Right renal cortex interstitium (tissue), 3 donors: ENCODE data around the gene PDE6A. TPM values are rescaled to one million over a fixed set of nuclear protein-coding genes. Genes with fewer than 3 reads are reported as not detected.

ENCODE experiments used
- DNase-seq, 3 donors: peaks; one replicate each; pipeline ENCODE4 v3.0.0-alpha.2; 2013; ENCODE audit warnings: low read depth in 3 of 3, low spot score in 2 of 3
- polyA plus RNA-seq, 3 donors: library from polyadenylated mRNA; unstranded; fragments of 120-200 nt; gene quantifications; one replicate each; pipeline ENCODE4 v1.2.1, GENCODE V29; 2013; ENCODE audit not compliant: insufficient read length in 3 of 3

Gene PDE6A
- polyA plus RNA-seq, 3 donors, result 0.10 to 0.14 (median 0.14) TPM

DNA sequence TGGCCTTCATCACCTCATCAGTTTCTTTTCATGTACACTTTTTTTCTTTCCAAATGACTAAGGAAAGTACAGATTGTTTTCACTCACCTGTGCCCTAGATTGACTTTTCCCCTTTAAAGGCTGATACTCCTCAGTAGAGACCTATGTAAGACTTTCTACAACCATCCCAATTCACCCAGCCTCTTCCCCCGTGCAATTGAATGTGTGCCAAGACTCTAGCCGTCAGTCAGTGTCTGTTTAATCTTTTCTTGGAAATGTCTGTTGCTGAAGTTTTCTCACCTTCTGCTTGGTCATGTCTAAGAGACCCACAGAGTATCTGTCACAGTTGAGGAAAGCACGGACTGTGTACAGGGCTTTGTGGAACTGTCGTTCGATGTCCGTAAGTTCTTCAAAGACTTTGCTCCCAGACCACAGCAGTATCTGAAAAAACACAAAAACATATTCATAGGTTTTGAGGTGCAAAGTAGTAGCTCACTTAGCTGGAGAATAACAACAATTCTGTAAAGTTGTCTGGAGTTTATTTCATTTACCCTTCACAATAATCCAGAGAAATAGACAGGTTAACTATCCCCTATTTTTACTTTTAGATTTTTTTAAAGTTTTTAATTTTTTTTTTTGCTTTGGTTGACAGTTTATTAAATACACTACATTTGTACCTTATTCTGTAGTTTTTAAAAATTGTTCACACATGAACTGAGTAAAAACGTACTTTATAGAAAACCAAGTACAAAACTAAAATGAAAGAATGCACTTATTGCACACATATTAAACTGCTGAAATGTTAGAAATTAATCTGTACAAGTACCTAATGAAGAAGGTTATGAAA lies 13.6 kb downstream of the PDE6A start:
- no peak for DNase-seq

DNA sequence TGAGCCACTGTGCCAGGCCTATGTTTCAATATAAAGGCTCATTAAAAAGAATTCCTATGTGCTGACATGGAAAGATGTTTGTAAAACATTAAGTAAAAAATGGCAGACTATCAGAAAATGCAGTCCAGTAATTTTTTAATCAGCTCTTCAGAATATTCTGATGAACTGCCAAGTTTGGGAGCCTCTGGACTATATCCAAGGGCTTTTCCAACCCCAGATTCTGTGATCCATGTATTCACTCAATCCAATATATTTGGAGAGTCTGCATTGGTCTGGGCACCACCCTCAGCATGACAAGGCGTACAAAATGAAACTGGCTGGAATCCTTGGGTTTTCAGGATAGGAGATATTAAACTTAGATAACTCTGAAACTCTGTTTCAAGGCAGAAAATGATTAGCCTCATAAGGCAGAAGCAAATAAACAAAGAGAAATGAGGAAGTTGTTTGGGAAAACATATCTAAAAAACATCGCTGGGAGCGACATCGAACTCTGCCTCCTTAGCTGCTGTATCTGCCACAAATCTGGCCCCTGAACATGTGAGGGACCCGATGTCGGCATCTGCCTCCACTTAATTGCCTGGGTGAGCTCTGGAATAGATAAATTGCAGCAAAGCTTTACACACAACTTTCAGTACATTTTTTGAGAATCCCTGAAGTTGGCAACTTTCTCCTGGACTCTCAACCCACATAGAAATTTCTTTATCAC lies 14.4 kb downstream of the PDE6A start:
- no peak for DNase-seq

DNA sequence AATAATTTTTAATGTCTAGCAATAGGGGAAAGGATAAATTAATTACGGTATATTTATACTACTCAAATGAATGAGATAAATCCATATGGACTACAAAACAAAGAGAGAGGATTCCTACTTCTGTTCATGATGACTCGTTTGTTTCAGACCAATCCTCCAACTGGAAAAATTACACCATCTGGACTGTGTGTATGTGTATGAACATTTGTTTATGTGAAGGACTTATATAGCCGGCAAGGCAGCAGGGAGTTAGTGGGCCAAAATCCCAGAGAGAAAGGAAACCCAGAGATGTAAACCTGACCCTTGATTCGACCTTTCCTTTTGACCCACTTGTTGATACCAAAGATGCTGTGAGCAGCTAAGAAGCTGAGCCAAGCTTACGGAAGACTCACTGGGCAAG lies 20.1 kb downstream of the PDE6A start:
- DNase-seq, result no peak

DNA sequence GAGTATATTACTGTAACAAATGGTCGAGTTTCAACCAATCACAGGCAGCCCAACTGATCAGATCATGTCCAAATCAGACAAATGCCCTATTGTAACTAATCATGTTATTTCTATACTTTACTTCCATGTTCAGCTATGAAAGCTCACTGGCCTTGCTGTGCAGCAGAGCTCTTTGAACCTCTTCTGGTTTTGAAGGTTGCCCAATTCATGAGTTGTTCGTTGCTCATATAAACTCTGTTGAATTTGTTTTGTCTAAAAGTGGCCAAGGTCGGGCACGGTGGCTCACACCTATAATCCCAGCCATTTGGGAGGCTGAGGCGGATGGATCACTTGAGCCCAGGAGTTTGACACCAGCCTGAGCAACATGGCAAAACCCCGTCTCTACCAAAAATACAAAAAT lies 21.6 kb downstream of the PDE6A start:
- DNase-seq, result no peak

DNA sequence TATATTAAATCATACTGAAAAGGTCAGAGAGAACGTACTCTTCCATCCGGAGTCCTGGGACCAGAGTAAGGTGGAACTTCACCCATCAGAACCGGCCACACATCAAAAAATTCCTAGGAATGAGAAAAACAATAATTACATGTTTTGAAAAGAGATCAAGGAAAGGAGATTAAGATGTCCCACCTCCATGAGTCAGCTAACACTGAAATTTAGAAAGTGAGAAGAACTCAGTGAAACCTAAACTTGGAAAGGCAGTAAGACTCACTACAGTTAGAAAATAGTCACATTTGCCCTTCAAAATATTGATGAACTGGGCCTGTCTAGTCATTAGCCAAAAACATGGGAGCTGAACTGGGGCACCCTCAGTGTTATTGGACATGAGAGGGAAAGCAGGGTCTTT lies 23.0 kb downstream of the PDE6A start:
- DNase-seq, result no peak

DNA sequence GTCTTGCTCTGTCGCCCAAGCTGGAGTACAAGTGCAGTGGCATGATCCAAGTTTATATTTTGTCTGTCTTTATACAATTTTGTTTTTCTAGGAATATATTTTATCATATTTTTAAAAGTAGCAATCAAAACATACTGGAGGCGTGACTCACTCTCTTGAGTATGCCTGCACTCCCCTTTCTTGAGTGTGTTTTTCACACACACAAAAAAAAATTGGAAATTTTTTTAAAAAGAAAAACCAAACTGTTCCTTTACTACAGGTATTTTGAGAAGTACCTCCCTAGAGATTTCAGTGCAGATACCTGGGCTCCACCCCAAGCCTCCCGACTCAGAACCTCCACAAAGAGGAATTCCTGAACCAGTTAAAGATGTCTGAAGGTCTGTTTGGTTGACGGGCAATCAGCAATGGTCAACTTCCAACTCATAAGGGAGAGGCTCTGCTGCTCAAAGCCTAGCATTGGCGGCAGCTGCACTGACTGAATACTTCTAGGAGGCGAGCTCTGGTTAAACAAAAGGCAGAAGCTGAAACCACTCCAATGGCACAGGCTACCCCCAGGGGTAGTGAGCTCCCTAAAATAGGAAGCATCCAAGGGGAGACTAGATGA lies 27.4 kb downstream of the PDE6A start:
- no peak for DNase-seq

DNA sequence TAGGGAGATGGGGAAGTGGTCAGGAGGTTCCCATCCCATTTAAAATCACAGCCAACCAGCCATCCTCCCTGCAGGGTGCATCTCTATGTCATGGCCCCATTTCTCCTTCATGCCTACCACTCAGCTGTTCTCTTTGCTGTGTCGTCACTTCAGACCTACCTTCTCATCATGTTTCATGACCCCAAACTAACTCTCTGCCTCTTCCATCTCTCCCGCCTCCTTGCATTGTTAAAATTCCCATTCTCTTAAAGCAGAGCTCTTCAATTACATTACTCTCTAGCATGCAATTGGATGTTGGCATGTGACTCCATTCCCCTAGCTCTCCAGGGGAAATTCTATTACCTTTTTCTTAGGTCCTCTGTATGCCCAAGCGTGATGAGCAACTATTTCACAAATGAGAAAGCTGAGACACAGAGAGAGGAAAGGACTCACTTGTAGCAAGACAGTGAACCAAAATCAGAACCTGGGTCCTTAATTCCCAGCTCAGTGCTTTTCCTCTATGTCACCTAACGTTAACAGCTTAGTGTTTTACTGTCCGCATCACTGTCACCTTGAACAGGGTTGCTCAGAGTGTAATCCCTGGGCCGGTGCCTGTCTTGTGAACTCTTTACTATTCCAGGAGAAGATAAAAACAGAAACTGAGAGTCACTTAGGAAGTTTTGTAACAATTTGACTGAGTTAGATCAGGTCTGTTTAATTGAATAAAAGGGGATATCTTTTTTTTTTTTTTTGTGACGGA lies 28.1 kb downstream of the PDE6A start:
- DNase-seq, result no peak

DNA sequence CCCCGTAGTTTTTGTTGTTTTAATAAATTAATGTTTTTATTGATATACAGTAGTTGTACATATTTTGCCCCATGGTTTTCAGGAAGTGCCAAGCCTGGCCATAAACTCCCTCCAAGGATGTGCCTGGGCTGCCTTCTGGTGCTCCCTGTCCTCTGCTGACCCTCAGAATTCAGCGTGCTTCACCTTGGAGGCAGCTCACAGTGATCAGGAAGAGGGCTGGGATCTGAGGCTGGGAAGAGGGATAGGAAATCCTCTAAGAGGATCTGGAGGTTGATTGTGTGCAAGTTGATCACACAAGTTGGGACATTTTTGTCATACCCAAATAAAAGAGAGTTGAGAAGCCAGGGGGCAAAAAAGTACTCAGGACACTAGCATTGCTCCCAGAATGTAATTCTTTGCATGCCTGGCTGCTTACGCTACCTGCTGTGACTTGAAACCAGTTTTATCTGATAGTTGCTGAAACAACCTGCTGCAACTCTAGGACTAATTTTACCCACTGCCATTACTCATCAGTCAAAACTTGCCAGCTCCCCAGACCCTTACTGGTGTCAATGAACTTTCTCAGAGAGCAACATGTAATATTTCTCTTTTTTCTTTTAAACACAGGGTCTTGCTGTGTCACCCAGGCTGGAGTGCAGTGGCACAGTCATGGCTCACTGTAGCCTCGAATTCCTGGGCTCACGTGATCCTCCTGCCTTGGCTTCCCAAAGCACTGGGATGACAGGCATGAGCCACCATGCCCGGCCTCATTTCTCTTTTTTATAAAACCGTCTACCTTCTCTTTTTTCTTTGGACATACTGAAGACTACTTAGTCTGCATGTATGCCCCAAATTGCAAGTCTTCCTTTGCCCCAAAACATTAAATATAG lies 29.0 kb downstream of the PDE6A start:
- DNase-seq, result no peak

DNA sequence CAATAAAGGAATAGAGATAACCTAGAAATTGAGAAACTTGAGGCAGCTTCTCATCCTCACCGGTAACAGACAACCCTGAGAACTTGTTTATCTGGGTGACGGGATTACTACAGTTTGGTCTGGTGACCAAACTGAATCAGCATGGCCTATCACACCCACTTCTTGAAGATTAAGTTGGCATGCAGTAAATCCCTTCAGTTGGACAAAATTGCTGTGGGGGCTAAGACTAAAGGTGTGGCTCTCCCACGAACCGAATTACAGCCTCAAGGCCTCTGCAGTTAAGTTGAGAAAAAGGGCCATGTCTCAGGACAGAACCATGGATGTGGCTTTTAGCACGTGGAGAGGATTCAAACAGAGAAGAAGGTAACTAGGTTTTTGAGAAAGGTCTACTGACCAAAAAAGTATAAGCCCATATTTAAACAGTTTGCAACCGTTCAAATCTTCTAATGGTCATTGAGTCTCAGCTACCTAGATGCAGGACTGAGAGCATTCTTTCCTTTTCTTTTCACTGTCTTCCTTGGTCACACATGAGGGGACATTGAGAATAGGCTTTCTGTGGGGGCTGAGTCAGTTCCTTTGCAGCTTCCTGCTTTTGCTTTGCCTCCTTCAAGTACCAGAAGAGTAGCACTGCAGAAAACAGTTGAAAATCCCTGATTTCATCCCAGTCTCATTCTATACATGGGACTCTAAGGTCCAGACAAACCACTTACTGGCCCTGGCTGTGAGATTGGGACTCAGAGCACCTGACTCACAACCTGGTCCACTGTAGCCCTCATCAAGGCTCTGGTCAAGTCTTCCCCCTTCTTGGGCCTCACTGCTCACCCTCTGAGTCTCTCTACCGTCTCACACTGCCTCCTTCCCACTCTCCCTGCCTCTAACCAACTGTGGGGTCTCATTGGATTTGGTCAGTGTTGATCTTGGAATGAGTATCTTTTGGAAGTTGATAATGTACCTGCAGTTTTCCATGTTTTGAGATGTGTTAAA lies 30.9 kb downstream of the PDE6A start:
- DNase-seq, result no peak

DNA sequence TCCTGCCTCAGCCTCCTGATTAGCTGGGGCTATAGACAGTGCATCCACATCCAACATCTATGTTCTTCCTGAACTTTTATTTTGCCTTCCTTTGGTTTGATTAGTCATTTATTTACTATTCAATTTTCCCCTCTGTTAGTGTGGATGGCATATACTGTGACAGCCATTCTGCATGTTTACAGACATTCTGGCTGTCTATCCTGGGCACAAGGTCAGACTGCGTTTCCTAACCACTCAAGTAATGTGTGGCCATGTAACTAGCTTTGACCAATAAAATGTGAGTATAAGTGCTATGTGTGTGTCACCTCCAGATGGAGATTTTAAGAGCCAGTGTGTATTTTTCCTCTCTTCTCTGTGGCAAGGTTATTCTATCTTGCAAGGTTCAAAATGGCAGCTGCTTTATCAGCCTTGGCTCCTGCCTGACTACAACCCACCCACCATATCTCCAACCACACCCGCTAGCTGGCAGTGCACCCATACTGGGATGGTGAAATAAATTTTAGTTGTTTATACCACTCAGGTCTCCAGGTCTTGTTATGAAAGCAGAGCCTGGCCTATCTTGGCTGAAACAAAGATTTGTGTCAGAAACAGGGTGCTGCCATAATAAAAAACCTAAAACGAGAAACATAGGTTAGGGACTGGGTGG lies 32.2 kb downstream of the PDE6A start:
- no peak for DNase-seq

DNA sequence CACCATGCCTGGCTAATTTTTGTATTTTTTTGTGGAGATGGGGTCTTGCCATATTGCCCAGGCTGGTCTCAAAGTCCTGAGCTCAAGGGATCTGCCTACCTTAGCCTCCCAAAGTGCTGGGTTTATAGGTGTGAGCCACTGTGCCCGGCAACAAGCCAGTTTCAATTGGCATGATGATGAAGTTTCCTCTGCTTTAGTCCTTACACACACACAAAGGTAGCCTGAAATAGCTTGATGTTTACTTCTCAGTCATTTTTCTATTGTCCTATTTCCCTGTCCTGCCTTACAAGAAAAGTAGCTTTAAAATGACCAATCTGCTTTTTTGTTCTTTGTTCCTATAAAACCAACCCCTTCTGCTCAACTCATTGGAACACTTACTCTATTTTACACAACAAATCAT lies 33.6 kb downstream of the PDE6A start:
- no peak for DNase-seq

DNA sequence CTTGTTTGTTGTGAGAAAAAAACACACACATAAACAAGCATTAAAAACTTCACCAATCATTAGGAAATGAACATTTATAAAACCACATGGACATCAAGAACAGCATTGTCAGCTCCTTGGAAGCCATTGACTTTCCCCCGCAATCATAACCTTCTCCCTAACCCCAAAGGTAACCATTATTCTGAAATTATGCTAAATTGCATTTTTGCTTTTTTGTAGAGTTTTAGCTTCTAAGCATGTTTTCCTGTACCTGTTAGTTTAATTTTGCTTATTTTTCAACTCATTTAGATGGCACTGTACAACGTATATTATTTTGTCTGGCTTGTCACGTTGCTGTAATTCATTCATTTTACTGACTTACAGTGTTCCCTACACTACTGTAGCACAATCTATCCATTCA lies 36.8 kb downstream of the PDE6A start:
- no peak for DNase-seq

DNA sequence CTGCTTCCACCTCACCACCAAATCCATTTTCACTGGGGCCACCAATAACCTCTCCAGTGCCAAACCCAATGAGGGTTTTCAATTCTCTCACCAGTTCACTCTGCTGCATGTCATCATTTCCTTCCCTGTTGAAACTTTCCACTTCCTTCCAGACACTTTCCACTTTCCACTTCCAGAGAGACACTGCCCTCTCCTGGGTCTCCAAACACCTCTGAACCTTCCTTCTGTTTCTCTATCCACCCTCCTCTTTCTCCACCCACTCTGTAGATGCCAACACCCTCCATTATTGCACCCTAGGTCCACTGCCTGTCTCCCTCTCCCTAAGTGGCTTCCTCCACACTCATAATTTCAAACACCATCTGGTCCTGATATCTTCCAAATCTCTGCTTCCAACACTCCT lies 39.6 kb downstream of the PDE6A start:
- DNase-seq, result no peak

DNA sequence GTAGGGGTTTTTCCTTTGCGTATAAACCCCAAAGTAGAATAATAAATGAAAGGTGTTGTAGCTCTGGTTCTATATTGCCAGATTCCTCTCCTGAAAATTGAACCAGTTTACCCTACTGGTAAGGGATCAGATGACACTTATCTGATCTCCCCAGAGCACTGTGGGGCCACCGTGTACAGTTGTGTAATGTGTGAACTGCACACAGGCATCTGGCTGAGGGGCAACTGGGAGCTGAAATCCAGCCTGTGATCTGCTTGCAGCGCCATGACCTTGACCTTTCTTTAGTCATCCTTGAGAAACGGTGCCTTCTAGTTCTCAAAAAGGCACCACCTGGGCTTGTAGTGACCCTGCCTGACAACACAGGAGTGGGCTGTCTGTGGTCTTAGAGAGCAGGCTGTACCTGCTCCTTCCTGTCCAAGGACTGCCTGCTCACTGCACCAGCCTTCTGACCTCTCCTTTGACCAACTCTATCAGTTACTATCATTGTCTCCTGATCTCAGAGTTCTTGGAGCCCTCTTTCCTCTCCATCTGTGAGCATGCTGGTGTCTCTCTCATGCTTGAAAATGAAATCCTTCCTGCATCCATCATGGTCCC lies 40.2 kb downstream of the PDE6A start:
- no peak for DNase-seq

DNA sequence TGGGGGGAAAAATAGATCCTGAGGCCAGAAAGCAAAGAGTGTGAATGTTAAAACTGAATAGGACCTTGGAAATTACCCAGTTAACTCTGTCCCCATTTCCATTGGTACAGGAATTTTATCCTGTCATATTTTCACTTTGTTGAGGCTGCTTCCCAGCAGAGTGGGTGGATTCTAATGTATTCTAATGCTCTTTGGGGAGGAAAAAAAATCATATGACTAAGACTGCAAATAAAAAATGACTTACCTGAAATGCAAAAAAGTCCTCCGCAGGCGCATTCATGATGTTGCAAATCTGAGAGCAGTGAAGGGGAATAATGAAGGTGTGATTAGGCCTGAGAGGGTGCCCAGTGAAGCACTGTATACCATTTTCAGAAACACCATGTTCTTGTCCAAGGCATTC lies 41.2 kb downstream of the PDE6A start:
- DNase-seq, result no peak

DNA sequence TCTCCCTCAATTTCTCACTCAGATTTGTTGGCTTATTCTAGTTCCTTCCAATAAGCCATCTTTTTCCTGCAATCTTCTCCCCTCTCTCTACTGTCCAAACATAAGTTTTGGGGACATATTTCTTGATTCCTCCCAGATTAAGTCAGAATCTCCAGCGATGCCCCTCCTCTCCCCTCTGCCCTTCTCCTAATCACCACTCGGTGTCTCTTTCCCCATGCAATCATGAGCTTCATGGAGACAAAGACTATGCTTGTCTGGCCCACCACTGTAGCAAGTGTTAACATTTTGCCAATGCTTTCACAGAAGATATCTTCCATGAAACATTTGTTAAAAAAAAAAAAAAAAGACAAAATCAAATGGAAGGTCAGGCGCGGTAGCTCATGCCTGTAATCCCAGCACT lies 42.4 kb downstream of the PDE6A start:
- no peak for DNase-seq

DNA sequence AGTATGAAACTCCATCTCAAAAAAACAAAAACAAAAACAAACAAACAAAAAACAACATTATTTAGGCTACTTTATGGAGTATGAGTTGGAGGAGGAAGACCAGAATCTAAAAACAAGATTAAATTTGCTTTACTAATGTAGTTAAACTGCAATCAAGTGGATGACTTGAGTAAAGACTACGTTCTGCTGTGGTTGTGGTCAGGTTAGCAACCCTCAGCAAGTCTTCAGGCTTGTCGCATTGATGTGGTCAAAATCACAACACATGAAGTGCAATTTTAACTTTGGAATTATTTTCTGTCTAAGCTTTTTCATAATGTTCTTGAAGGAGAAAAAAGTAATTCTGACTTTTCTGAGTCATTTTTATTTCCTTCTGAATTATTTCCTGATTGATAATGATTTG lies 43.1 kb downstream of the PDE6A start:
- no peak for DNase-seq

DNA sequence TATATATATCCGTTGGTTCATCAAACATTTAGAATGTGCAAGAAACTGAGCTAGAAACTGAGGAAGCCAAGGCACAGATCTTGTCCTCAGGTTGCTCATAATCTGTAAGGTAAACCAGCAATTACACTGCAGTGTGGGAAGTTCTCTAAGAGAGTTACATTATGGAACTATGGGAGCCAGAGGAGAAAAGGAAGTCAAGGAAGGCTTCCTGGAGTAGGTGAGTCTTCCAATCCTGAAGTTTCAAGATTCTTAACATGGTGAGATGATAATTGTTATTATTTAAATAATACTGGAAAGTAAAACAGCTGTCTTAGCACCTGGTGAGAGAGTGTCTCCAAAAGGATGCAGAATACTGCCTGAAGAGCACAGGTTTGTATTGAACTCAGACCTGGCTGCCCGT lies 44.2 kb downstream of the PDE6A start:
- no peak for DNase-seq
